ENCODE measurements around the gene RHBDL2. TPM values are rescaled to one million over a fixed set of nuclear protein-coding genes. Genes with fewer than 3 reads are reported as not detected.

RHBDL2 gene
- polyA plus RNA-seq, 3 donors = 0.08 TPM; not detected in 2

DNA sequence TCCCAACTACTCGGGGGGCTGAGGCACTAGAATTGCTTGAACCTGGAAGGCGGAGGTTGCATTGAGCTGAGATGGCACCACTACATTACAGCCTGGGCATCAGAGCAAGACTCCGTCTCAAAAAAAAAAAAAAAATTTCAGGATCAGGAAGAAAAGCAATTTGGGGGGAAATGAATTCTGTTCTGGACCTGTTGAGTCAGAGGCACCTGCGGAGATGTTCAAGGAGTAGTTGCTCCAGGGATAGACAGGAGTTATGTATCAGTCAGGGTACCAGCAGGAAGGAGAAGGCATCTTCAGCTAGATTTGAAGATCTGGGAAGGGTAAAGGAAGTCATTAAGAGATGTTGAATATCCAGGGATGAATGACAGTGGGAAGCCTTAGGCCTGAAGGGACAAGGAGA is 2.9 kb upstream of the RHBDL2 start:
- H3K9me3 Mint-ChIP-seq = peaks cover 0 to 7% (median 5%) of the 10 kb centered on the region in 7 donors
- intact Hi-C loops (cut with micrococcal nuclease) = no loop called here
- no peak overlapping the region for H3K4me2 ChIP-seq (replicated peaks; ENCODE audit: extremely low read depth, low read length, poor library complexity, severe bottlenecking)
- TF ChIP-seq, protein P1, sequence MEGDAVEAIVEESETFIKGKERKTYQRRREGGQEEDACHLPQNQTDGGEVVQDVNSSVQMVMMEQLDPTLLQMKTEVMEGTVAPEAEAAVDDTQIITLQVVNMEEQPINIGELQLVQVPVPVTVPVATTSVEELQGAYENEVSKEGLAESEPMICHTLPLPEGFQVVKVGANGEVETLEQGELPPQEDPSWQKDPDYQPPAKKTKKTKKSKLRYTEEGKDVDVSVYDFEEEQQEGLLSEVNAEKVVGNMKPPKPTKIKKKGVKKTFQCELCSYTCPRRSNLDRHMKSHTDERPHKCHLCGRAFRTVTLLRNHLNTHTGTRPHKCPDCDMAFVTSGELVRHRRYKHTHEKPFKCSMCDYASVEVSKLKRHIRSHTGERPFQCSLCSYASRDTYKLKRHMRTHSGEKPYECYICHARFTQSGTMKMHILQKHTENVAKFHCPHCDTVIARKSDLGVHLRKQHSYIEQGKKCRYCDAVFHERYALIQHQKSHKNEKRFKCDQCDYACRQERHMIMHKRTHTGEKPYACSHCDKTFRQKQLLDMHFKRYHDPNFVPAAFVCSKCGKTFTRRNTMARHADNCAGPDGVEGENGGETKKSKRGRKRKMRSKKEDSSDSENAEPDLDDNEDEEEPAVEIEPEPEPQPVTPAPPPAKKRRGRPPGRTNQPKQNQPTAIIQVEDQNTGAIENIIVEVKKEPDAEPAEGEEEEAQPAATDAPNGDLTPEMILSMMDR (IDR thresholded peaks at IDR 0.05) = no peak
- no peak overlapping the region for H3K4me3 ChIP-seq (replicated peaks in 1 of 3; ENCODE audit: low read depth in 2 of 3, low read length in 3 of 3)
- H3K36me3 ChIP-seq (replicated peaks in 1 of 2; ENCODE audit: control insufficient read depth in 1 of 2, insufficient read depth in 2 of 2, low read length in 2 of 2) = no peaks in the 10 kb centered on the region
- DNase-seq = no peak
- no peak overlapping the region for H3K27ac ChIP-seq (ENCODE audit: low read depth in 1 of 2, low read length in 2 of 2)
- H3K4me1 Mint-ChIP-seq = no peaks in the 10 kb centered on the region
- H3K4me1 ChIP-seq (ENCODE audit: control insufficient read depth in 1 of 2, insufficient read depth in 2 of 2, low read length in 2 of 2) = no peaks in the 10 kb centered on the region
- H3K27me3 ChIP-seq (ENCODE audit: control insufficient read depth in 2 of 2, insufficient read depth in 2 of 2, low read length in 2 of 2) = no peaks in the 10 kb centered on the region
- H3K36me3 Mint-ChIP-seq = no peaks in the 10 kb centered on the region
- H3K79me2 ChIP-seq (ENCODE audit: insufficient read depth, low read length) = no peaks in the 10 kb centered on the region
- H2AFZ ChIP-seq (ENCODE audit: insufficient read depth, low read depth, low read length, poor library complexity, severe bottlenecking) = no peak overlapping the region
- peaks cover 2 to 4% (median 3%) of the 10 kb centered on the region in 3 donors for H3K27me3 Mint-ChIP-seq (ENCODE audit: low read depth in 3 of 3)
- peaks cover 0 to 4% of the 10 kb centered on the region in 2 donors for H3K9me3 ChIP-seq (replicated peaks in 1 of 2; ENCODE audit: control insufficient read depth in 1 of 2, insufficient read depth in 1 of 2, low read length in 2 of 2)
- no peak overlapping the region for H3K4me3 Mint-ChIP-seq
- 100% methylated on average over 2 of the region's 4 CpGs for WGBS (ENCODE audit: insufficient coverage)
- H3K27ac Mint-ChIP-seq = no peak overlapping the region
- H3K9ac ChIP-seq (ENCODE audit: insufficient read depth, low read length, poor library complexity, severe bottlenecking) = no peak overlapping the region
- H4K20me1 ChIP-seq (ENCODE audit: insufficient read depth, low read length) = no peaks in the 10 kb centered on the region

DNA sequence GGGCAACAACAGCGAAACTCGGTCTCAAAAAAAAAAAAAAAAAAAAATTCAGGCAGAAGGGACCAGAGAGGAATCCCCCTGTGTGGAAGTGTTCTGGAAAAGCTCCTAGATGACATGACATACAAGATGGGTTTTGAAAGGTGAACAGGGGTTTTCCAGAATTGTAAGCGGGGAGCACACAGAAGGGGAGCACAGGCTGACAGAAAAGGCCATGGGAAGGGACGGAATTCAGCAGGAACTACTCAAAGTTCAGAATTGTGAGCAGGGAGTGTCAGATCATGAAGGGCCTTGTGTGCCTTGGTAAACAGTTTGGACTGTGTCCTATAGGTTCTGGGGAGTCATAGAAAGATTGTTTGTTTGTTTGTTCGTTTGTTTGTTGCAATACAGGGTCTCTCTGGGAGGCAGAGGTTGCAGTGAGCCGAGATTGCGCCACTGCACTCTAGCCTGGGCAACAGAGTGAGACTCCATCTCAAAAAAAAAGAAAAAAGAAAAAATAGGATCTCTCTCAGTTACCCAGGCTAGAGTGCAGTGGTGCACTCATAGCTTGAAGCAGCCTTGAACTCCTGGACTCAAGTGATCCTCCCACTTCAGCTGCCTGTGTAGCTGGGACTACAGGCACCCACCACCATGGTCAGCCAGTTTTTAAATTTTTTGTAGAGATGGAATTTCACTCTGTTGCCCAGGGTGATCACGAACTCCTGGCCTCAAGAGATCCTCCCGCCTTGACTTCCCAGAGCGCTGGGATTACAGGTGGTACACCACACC is 1.2 kb upstream of the RHBDL2 start:
- no peaks in the 10 kb centered on the region for H4K20me1 ChIP-seq (ENCODE audit: insufficient read depth, low read length)
- TF ChIP-seq, protein P1 (IDR thresholded peaks at IDR 0.05) = no peak
- no peak overlapping the region for H3K9ac ChIP-seq (ENCODE audit: insufficient read depth, low read length, poor library complexity, severe bottlenecking)
- Mint-ChIP-seq H3K27ac (no peak overlapping the region), H3K36me3 (no peaks in the 10 kb centered on the region), H3K9me3 (peaks cover 0 to 5% (median 4%) of the 10 kb centered on the region in 7 donors), H3K27me3 (ENCODE audit: low read depth in 3 of 3) (peaks cover 2 to 7% (median 2%) of the 10 kb centered on the region in 3 donors), H3K4me1 (no peaks in the 10 kb centered on the region), H3K4me3 (no peak overlapping the region)
- no peak overlapping the region for H3K4me2 ChIP-seq (replicated peaks; ENCODE audit: extremely low read depth, low read length, poor library complexity, severe bottlenecking)
- no peaks in the 10 kb centered on the region for H3K27me3 ChIP-seq (ENCODE audit: control insufficient read depth in 2 of 2, insufficient read depth in 2 of 2, low read length in 2 of 2)
- no peak for DNase-seq
- no peak overlapping the region for H3K27ac ChIP-seq (ENCODE audit: low read depth in 1 of 2, low read length in 2 of 2)
- WGBS (ENCODE audit: insufficient coverage) = 97% methylated on average over 6 of the region's 10 CpGs
- no peak overlapping the region for H3K4me3 ChIP-seq (replicated peaks in 1 of 3; ENCODE audit: low read depth in 2 of 3, low read length in 3 of 3)
- no peaks in the 10 kb centered on the region for H3K36me3 ChIP-seq (replicated peaks in 1 of 2; ENCODE audit: control insufficient read depth in 1 of 2, insufficient read depth in 2 of 2, low read length in 2 of 2)
- H3K79me2 ChIP-seq (ENCODE audit: insufficient read depth, low read length) = no peaks in the 10 kb centered on the region
- peaks cover 0 to 4% of the 10 kb centered on the region in 2 donors for H3K9me3 ChIP-seq (replicated peaks in 1 of 2; ENCODE audit: control insufficient read depth in 1 of 2, insufficient read depth in 1 of 2, low read length in 2 of 2)
- intact Hi-C loops (cut with micrococcal nuclease) = no loop called here
- no peaks in the 10 kb centered on the region for H3K4me1 ChIP-seq (ENCODE audit: control insufficient read depth in 1 of 2, insufficient read depth in 2 of 2, low read length in 2 of 2)
- no peak overlapping the region for H2AFZ ChIP-seq (ENCODE audit: insufficient read depth, low read depth, low read length, poor library complexity, severe bottlenecking)

Data from CD14-positive monocyte (primary cell).